HEK293 (cell line): Measurements from ENCODE around the gene GALNT13.

ENCODE experiments used
- CTCF ChIA-PET: fragments of 350-600 bp; formaldehyde crosslinking; extraction: SDS; loops from one replicate; lab custom pipeline; 2021; ENCODE audit warnings: antibody characterized with exemption; lab: Yijun Ruan, JAX
- POLR2A ChIA-PET: fragments of 300-600 bp; formaldehyde crosslinking; extraction: SDS; loops from one replicate; lab custom pipeline; 2020; ENCODE audit warnings: antibody characterized with exemption, inconsistent platforms; lab: Yijun Ruan, JAX
- H3K27ac ChIP-seq: fragments of 200-500 bp; sonication (Bioruptor generic); 2 replicates; pipeline ENCODE4 v1.5.1; 2014; ENCODE audit warnings: low read depth, low read length, control low read depth, inconsistent platforms; ENCODE audit errors: extremely low read depth
- H3K36me3 ChIP-seq, 2 experiments: fragments of 200-500 bp in 1 of 2; sonication (Bioruptor generic) in 1 of 2; 1 replicate in 1 of 2; 2 replicates in 1 of 2; pipeline ENCODE4 v1.5.1; 2014 to 2017; ENCODE audit warnings: inconsistent platforms in 2 of 2, low read length in 2 of 2; ENCODE audit not compliant: control insufficient read depth in 2 of 2, insufficient read depth in 1 of 2
- H3K4me1 ChIP-seq: fragments of 200-500 bp; sonication (Bioruptor generic); 2 replicates; pipeline ENCODE4 v1.5.1; 2014; ENCODE audit warnings: mild to moderate bottlenecking, low read length, inconsistent platforms; ENCODE audit not compliant: control insufficient read depth, insufficient read depth
- H3K4me3 ChIP-seq: 2 replicates; pipeline ENCODE4 v1.5.1; 2011; ENCODE audit warnings: low read depth, mild to moderate bottlenecking, control low read depth, low read length, moderate library complexity
- H3K9me3 ChIP-seq: fragments of 200-500 bp; sonication (Bioruptor generic); 2 replicates; pipeline ENCODE4 v1.5.1; 2014; ENCODE audit warnings: low read depth, low read length, inconsistent platforms; ENCODE audit not compliant: control insufficient read depth, insufficient read depth
- GLIS1 ChIP-seq: fragments of 450-650 bp; formaldehyde crosslinking; IDR thresholded peaks from 2 replicates; pipeline ENCODE4 v1.5.1; 2016; ENCODE audit warnings: missing biosample characterization, missing genetic modification characterization
- PRDM1 ChIP-seq: fragments of 450-650 bp; formaldehyde crosslinking; IDR thresholded peaks from 2 replicates; pipeline ENCODE4; 2016; ENCODE audit warnings: missing biosample characterization, missing genetic modification characterization
- SP2 ChIP-seq: fragments of 450-650 bp; formaldehyde crosslinking; IDR thresholded peaks from 2 replicates; pipeline ENCODE4 v1.5.1; 2016; ENCODE audit warnings: missing biosample characterization, missing genetic modification characterization
- ZBTB17 ChIP-seq: fragments of 450-650 bp; formaldehyde crosslinking; IDR thresholded peaks from 2 replicates; pipeline ENCODE4 v1.5.1; 2016; ENCODE audit warnings: missing biosample characterization, missing genetic modification characterization
- ZBTB48 ChIP-seq: fragments of 450-650 bp; formaldehyde crosslinking; IDR thresholded peaks from 2 replicates; pipeline ENCODE4 v1.5.1; 2016; ENCODE audit warnings: missing biosample characterization, missing genetic modification characterization
- ZFP3 ChIP-seq: fragments of 450-650 bp; formaldehyde crosslinking; IDR thresholded peaks from 2 replicates; pipeline ENCODE4 v1.5.1; 2016; ENCODE audit warnings: low read depth, missing biosample characterization, missing genetic modification characterization
- ZNF10 ChIP-seq: fragments of 450-650 bp; formaldehyde crosslinking; IDR thresholded peaks from 2 replicates; pipeline ENCODE4 v1.5.1; 2017; ENCODE audit warnings: missing biosample characterization, missing genetic modification characterization
- ZNF223 ChIP-seq: fragments of 450-650 bp; formaldehyde crosslinking; IDR thresholded peaks from 2 replicates; pipeline ENCODE4 v1.5.1; 2016; ENCODE audit warnings: missing biosample characterization, missing genetic modification characterization
- ZNF248 ChIP-seq: fragments of 450-650 bp; formaldehyde crosslinking; IDR thresholded peaks from 2 replicates; pipeline ENCODE4 v1.5.1; 2017; ENCODE audit warnings: missing biosample characterization, missing genetic modification characterization
- ZNF311 ChIP-seq: fragments of 450-650 bp; formaldehyde crosslinking; IDR thresholded peaks from 2 replicates; pipeline ENCODE4 v1.5.1; 2017; ENCODE audit warnings: missing biosample characterization, missing genetic modification characterization, borderline replicate concordance
- ZNF391 ChIP-seq: fragments of 450-650 bp; formaldehyde crosslinking; IDR thresholded peaks from 2 replicates; pipeline ENCODE4 v1.5.1; 2016; ENCODE audit warnings: low read depth, missing biosample characterization, missing genetic modification characterization, borderline replicate concordance
- ZNF580 ChIP-seq: fragments of 450-650 bp; formaldehyde crosslinking; IDR thresholded peaks from 2 replicates; pipeline ENCODE4 v1.5.1; 2016; ENCODE audit warnings: missing biosample characterization, missing genetic modification characterization
- ZNF585B ChIP-seq: fragments of 450-650 bp; formaldehyde crosslinking; IDR thresholded peaks from 2 replicates; pipeline ENCODE4 v1.5.1; 2016; ENCODE audit warnings: missing biosample characterization, missing genetic modification characterization
- TF ChIP-seq, protein P1 (sequence below): fragments of 450-650 bp; formaldehyde crosslinking; IDR thresholded peaks from 2 replicates; pipeline ENCODE4 v1.5.1; 2016; ENCODE audit warnings: missing biosample characterization, missing genetic modification characterization, borderline replicate concordance
- TF ChIP-seq, protein P2 (sequence below): fragments of 450-650 bp; formaldehyde crosslinking; IDR thresholded peaks from 2 replicates; pipeline ENCODE4 v1.5.1; 2016; ENCODE audit warnings: missing biosample characterization, missing genetic modification characterization, borderline replicate concordance
- TF ChIP-seq, protein P3 (sequence below): sonication (generic); formaldehyde crosslinking; IDR thresholded peaks from 2 replicates; pipeline ENCODE4 v1.8.1; 2022; ENCODE audit warnings: mild to moderate bottlenecking, moderate library complexity, missing genetic modification reagents

Gene GALNT13

DNA sequence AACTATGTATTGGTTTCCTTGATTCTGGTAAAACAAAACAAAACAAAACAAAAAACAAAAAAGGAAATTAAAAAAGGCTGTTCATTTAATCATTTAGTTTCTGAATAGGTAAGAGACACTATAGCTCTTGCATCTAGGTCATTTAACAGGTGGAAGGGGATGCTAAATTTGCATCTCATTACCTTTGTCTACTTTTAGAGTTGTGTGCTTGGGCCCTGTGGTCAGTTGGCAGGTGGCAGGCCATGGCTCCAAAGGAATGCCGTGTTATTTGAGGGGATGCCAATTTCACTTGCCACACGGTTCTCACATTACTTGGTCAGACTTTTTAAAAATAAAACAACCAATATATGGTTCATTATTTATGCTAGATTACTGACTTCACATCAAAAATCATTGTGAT is 9.2 kb downstream of the GALNT13 start:
- H3K4me1 ChIP-seq: no peaks in the 10 kb centered on the region
- POLR2A ChIA-PET: no interaction called here
- CTCF ChIA-PET: no interaction called here
- TF ChIP-seq ZNF10 (tag by site-specific recombination): no peak
- TF ChIP-seq ZNF311 (tag by site-specific recombination): no peak
- no peak for TF ChIP-seq SP2 (tag by site-specific recombination)
- H3K4me3 ChIP-seq: no peak overlapping the region
- no peaks in the 10 kb centered on the region for H3K9me3 ChIP-seq
- H3K36me3 ChIP-seq: no peaks in the 10 kb centered on the region
- no peak overlapping the region for H3K27ac ChIP-seq

DNA sequence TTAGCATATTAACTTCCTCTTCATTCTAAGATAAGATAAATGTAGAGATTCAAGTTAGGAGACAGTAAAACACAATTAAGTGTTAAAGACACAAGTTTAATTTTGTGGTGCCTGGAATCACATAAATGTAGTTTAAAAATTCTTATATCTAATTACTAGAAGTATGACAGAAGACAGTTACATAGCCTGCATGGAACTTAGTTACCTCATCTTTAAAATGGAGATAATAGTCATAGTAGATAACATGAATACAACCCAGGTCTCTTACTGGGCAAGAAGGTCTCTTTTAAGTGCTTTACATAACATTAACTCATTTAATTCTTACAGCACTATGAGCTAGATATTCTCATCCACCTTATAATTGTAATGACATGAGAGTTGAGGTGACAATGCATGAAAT is 15.1 kb downstream of the GALNT13 start:
- ChIA-PET POLR2A (no interaction called here), CTCF (interaction anchor here (0.6 kb wide), 1 partner anchor 78 kb away, joined by 3 read pairs; no protein-coding TSS in a partner anchor)
- Histone ChIP-seq H3K4me1 (no peaks in the 10 kb centered on the region), H3K27ac (no peak overlapping the region), H3K4me3 (no peak overlapping the region), H3K9me3 (no peaks in the 10 kb centered on the region), H3K36me3 (no peaks in the 10 kb centered on the region)
- TF ChIP-seq ZNF585B (tag by site-specific recombination) (no peak), ZNF580 (no peak), ZBTB48 (tag by site-specific recombination) (no peak), ZFP3 (tag by site-specific recombination) (no peak), GLIS1 (tag by site-specific recombination) (no peak), ZNF223 (tag by site-specific recombination) (no peak), ZNF248 (tag by site-specific recombination) (no peak), ZBTB17 (tag by site-specific recombination) (no peak), PRDM1 (tag by site-specific recombination) (no peak), ZNF391 (no peak)
- TF ChIP-seq, protein P1, sequence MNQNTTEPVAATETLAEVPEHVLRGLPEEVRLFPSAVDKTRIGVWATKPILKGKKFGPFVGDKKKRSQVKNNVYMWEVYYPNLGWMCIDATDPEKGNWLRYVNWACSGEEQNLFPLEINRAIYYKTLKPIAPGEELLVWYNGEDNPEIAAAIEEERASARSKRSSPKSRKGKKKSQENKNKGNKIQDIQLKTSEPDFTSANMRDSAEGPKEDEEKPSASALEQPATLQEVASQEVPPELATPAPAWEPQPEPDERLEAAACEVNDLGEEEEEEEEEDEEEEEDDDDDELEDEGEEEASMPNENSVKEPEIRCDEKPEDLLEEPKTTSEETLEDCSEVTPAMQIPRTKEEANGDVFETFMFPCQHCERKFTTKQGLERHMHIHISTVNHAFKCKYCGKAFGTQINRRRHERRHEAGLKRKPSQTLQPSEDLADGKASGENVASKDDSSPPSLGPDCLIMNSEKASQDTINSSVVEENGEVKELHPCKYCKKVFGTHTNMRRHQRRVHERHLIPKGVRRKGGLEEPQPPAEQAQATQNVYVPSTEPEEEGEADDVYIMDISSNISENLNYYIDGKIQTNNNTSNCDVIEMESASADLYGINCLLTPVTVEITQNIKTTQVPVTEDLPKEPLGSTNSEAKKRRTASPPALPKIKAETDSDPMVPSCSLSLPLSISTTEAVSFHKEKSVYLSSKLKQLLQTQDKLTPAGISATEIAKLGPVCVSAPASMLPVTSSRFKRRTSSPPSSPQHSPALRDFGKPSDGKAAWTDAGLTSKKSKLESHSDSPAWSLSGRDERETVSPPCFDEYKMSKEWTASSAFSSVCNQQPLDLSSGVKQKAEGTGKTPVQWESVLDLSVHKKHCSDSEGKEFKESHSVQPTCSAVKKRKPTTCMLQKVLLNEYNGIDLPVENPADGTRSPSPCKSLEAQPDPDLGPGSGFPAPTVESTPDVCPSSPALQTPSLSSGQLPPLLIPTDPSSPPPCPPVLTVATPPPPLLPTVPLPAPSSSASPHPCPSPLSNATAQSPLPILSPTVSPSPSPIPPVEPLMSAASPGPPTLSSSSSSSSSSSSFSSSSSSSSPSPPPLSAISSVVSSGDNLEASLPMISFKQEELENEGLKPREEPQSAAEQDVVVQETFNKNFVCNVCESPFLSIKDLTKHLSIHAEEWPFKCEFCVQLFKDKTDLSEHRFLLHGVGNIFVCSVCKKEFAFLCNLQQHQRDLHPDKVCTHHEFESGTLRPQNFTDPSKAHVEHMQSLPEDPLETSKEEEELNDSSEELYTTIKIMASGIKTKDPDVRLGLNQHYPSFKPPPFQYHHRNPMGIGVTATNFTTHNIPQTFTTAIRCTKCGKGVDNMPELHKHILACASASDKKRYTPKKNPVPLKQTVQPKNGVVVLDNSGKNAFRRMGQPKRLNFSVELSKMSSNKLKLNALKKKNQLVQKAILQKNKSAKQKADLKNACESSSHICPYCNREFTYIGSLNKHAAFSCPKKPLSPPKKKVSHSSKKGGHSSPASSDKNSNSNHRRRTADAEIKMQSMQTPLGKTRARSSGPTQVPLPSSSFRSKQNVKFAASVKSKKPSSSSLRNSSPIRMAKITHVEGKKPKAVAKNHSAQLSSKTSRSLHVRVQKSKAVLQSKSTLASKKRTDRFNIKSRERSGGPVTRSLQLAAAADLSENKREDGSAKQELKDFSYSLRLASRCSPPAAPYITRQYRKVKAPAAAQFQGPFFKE (tag by site-specific recombination): no peak
- TF ChIP-seq, protein P2, sequence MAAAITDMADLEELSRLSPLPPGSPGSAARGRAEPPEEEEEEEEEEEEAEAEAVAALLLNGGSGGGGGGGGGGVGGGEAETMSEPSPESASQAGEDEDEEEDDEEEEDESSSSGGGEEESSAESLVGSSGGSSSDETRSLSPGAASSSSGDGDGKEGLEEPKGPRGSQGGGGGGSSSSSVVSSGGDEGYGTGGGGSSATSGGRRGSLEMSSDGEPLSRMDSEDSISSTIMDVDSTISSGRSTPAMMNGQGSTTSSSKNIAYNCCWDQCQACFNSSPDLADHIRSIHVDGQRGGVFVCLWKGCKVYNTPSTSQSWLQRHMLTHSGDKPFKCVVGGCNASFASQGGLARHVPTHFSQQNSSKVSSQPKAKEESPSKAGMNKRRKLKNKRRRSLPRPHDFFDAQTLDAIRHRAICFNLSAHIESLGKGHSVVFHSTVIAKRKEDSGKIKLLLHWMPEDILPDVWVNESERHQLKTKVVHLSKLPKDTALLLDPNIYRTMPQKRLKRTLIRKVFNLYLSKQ (tag by site-specific recombination): no peak
- TF ChIP-seq, protein P3, sequence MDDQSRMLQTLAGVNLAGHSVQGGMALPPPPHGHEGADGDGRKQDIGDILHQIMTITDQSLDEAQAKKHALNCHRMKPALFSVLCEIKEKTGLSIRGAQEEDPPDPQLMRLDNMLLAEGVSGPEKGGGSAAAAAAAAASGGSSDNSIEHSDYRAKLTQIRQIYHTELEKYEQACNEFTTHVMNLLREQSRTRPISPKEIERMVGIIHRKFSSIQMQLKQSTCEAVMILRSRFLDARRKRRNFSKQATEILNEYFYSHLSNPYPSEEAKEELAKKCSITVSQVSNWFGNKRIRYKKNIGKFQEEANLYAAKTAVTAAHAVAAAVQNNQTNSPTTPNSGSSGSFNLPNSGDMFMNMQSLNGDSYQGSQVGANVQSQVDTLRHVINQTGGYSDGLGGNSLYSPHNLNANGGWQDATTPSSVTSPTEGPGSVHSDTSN (CRISPR knock-in tag): no peak
